ENCODE measurements around the gene SMCO4. TPM values are rescaled to one million over a fixed set of nuclear protein-coding genes. Genes with fewer than 3 reads are reported as not detected.

The SMCO4 gene
- total and polyA plus RNA-seq, 2 of the 8 experiments (the other 6 are each of a cell fraction or from before 2014, with no cell fraction given), result 33.2 to 53.9 TPM

DNA sequence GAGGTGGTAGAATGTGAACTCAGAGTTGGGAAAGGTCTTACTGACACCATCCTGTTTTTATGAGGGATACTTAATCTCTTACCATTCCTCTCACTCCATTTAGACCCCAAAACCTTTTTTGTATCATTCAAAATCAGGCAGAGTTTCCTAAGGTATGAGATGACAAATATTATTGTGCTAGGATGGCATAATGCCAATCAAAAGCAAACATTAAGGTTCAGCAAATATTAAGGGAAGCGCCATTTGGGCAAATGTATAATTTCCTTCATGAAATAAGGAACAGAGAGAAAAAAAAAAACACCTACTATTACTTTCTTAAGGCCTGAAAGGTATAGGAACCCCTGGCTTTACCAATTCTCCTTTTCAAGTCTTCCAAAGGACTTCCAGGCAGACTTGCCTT lies 62.4 kb downstream of the SMCO4 start:
- Histone ChIP-seq H2BK12ac (ENCODE audit: low read depth, low read length) (no peak overlapping the region), H2BK15ac (ENCODE audit: low read length) (no peak overlapping the region), H4K91ac (replicated peaks; ENCODE audit: insufficient read length, low read length) (no peak overlapping the region), H3K23ac (ENCODE audit: insufficient read length) (no peak overlapping the region), H3K36me3 (ENCODE audit: control insufficient read depth in 2 of 4, insufficient read depth in 4 of 4, low read length in 3 of 4) (no peaks in the 10 kb centered on the region; a peak in 1 of 8 replicates), H3K23me2 (ENCODE audit: low read depth, low read length) (no peaks in the 10 kb centered on the region), H2BK20ac (ENCODE audit: low read length) (no peak overlapping the region), H2BK120ac (replicated peaks; ENCODE audit: low read depth, low read length) (no peak overlapping the region), H3K27ac (ENCODE audit: low read depth, low read length) (no peak overlapping the region), H3K18ac (ENCODE audit: extremely low read depth, low read length) (no peak overlapping the region), H2AK5ac (ENCODE audit: low read depth, low read length) (no peak overlapping the region), H2AFZ (ENCODE audit: low read length) (no peak overlapping the region), H3K9me3 (ENCODE audit: insufficient read depth in 2 of 2, low read depth in 1 of 2, low read length in 1 of 2) (no peaks in the 10 kb centered on the region), H3K4ac (replicated peaks; ENCODE audit: insufficient read length, low read depth, low read length) (no peak overlapping the region), H3K4me2 (ENCODE audit: insufficient read depth in 1 of 2, low read depth in 2 of 2, low read length in 2 of 2) (no peak overlapping the region), H2BK5ac (ENCODE audit: low read depth, low read length) (no peak overlapping the region), H4K8ac (ENCODE audit: extremely low read depth, insufficient read depth, low read length) (no peak overlapping the region), H4K5ac (ENCODE audit: insufficient read length, low read depth, low read length) (no peak overlapping the region), H3K27me3 (replicated peaks in 1 of 4; ENCODE audit: control insufficient read depth in 3 of 4, extremely low read depth in 1 of 4, insufficient read depth in 3 of 4, low read length in 3 of 4) (no peaks in the 10 kb centered on the region), H4K20me1 (replicated peaks in 1 of 2; ENCODE audit: control insufficient read depth in 1 of 2, insufficient read depth in 2 of 2, low read length in 2 of 2) (peaks cover 0 to 2% of the 10 kb centered on the region in 2 experiments), H3K79me1 (ENCODE audit: low read depth, low read length) (peaks cover 2% of the 10 kb centered on the region; the same call in 1 of the 2 replicates), H3K14ac (ENCODE audit: insufficient read length) (no peak overlapping the region), H3K9ac (replicated peaks in 1 of 4; ENCODE audit: extremely low read depth in 1 of 4, low read depth in 3 of 4, low read length in 3 of 4) (no peak overlapping the region), H3K79me2 (ENCODE audit: control insufficient read depth in 1 of 2, insufficient read depth in 2 of 2, low read length in 2 of 2) (no peaks in the 10 kb centered on the region), H3K4me3 (ENCODE audit: extremely low read depth in 1 of 4, insufficient read depth in 2 of 4, low read depth in 3 of 4, low read length in 4 of 4) (no peak overlapping the region), H3K4me1 (replicated peaks in 1 of 4; ENCODE audit: control insufficient read depth in 3 of 4, insufficient read depth in 4 of 4, low read length in 3 of 4) (peaks cover 10 to 23% (median 20%) of the 10 kb centered on the region in 4 experiments), H3K56ac (replicated peaks; ENCODE audit: insufficient read length, low read depth, low read length) (no peak overlapping the region)
- POLR2A ChIA-PET (ENCODE audit: partially characterized antibody), result no interaction called here
- TF ChIP-seq, protein P1, sequence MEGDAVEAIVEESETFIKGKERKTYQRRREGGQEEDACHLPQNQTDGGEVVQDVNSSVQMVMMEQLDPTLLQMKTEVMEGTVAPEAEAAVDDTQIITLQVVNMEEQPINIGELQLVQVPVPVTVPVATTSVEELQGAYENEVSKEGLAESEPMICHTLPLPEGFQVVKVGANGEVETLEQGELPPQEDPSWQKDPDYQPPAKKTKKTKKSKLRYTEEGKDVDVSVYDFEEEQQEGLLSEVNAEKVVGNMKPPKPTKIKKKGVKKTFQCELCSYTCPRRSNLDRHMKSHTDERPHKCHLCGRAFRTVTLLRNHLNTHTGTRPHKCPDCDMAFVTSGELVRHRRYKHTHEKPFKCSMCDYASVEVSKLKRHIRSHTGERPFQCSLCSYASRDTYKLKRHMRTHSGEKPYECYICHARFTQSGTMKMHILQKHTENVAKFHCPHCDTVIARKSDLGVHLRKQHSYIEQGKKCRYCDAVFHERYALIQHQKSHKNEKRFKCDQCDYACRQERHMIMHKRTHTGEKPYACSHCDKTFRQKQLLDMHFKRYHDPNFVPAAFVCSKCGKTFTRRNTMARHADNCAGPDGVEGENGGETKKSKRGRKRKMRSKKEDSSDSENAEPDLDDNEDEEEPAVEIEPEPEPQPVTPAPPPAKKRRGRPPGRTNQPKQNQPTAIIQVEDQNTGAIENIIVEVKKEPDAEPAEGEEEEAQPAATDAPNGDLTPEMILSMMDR (IDR thresholded peaks at IDR 0.05; ENCODE audit: control extremely low read depth in 1 of 3, insufficient read depth in 1 of 3, low read depth in 1 of 3, low read length in 3 of 3), result no peak
- TF ChIP-seq MAFK (IDR thresholded peaks at IDR 0.05; ENCODE audit: low read depth, low read length), result no peak
- TF ChIP-seq TCF12 (IDR thresholded peaks at IDR 0.05; ENCODE audit: low read depth, low read length), result no peak
- no peak for TF ChIP-seq HDAC6 (IDR thresholded peaks at IDR 0.05; ENCODE audit: low read depth, low read length)
- TF ChIP-seq CEBPB (IDR thresholded peaks at IDR 0.05; ENCODE audit: low read depth, low read length), result no peak
- no peak for TF ChIP-seq ASH2L (IDR thresholded peaks at IDR 0.05; ENCODE audit: low read length)
- TF ChIP-seq KDM4A (IDR thresholded peaks at IDR 0.05; ENCODE audit: low read depth, low read length, severe bottlenecking), result no peak
- no peak for FAIRE-seq
- 94% methylated on average over 1 of the region's 1 CpG; no CpG with 5 or more reads in 1 of the 2 experiments for WGBS, 2 experiments (ENCODE audit: extremely low coverage in 1 of 2, insufficient coverage in 1 of 2, insufficient read length in 1 of 2, insufficient replicate concordance in 2 of 2, low coverage in 1 of 2, low lambda C conversion rate in 2 of 2, missing lambda C conversion rate in 1 of 2)
- DNase-seq (ENCODE audit: low read depth in 1 of 2, low spot score in 2 of 2), result no peak
- CTCF ChIA-PET (ENCODE audit: partially characterized antibody), result interaction anchor here (1.1 to 2.4 kb wide), 2 partner anchors 11 to 12 kb away, joined by 4 to 9 read pairs; no protein-coding TSS in a partner anchor
